Astrocyte of the spinal cord (primary cell): Measurements from ENCODE around the gene RFC3.

Experiments
- DNase-seq: peaks from one replicate; pipeline ENCODE4 v3.0.0; 2011; ENCODE audit warnings: low read depth, low spot score
- H3K4me3 ChIP-seq: 2 replicates; pipeline ENCODE4 v1.5.1; 2011; ENCODE audit warnings: low read depth, mild to moderate bottlenecking, low read length, moderate library complexity
- CTCF ChIP-seq: IDR thresholded peaks from 2 replicates; pipeline ENCODE4 v1.5.1; 2012; ENCODE audit warnings: low read depth, mild to moderate bottlenecking, low read length, inconsistent platforms
- in situ Hi-C: cut with HindIII; loops from 2 replicates; pipeline ENCODE4 v1.10.0; 2017; ENCODE audit warnings: low sequenced_read_pairs

RFC3 gene

GRCh38 chr13:33869005-33869404 lies 51.1 kb downstream of the RFC3 start:
- in situ Hi-C loops = no loop called here
- TF ChIP-seq CTCF = no peak
- no peak for DNase-seq
- no peak overlapping the region for H3K4me3 ChIP-seq

GRCh38 chr13:33870046-33870668 lies 52.2 kb downstream of the RFC3 start:
- H3K4me3 ChIP-seq = no peak overlapping the region
- TF ChIP-seq CTCF = no peak
- in situ Hi-C loops = no loop called here
- no peak for DNase-seq

GRCh38 chr13:33871207-33872004 lies 53.5 kb downstream of the RFC3 start:
- TF ChIP-seq CTCF = no peak
- in situ Hi-C loops = no loop called here
- H3K4me3 ChIP-seq = no peak overlapping the region
- no peak for DNase-seq

- in situ Hi-C loops = no loop called here
- no peak overlapping the region for H3K4me3 ChIP-seq
- no peak for TF ChIP-seq CTCF
- DNase-seq = no peak
Observed at GRCh38 chr13:33872005-33872351, 54.0 kb downstream of the RFC3 start.

- no peak overlapping the region for H3K4me3 ChIP-seq
- DNase-seq = no peak
- TF ChIP-seq CTCF = no peak
- in situ Hi-C loops = no loop called here
Observed at GRCh38 chr13:33873251-33873908, 55.4 kb downstream of the RFC3 start.

- peak; percentile 20 for TF ChIP-seq CTCF
- in situ Hi-C loops = no loop called here
- H3K4me3 ChIP-seq = no peak overlapping the region
- DNase-seq = no peak
Observed at GRCh38 chr13:33874871-33875270, 56.9 kb downstream of the RFC3 start.
